Measurements from ENCODE around the gene MT1E. TPM values are rescaled to one million over a fixed set of nuclear protein-coding genes. Genes with fewer than 3 reads are reported as not detected.

MT1E gene
- total and polyA plus RNA-seq, 12 donors, result 105 to 1,395 (median 413) TPM

DNA sequence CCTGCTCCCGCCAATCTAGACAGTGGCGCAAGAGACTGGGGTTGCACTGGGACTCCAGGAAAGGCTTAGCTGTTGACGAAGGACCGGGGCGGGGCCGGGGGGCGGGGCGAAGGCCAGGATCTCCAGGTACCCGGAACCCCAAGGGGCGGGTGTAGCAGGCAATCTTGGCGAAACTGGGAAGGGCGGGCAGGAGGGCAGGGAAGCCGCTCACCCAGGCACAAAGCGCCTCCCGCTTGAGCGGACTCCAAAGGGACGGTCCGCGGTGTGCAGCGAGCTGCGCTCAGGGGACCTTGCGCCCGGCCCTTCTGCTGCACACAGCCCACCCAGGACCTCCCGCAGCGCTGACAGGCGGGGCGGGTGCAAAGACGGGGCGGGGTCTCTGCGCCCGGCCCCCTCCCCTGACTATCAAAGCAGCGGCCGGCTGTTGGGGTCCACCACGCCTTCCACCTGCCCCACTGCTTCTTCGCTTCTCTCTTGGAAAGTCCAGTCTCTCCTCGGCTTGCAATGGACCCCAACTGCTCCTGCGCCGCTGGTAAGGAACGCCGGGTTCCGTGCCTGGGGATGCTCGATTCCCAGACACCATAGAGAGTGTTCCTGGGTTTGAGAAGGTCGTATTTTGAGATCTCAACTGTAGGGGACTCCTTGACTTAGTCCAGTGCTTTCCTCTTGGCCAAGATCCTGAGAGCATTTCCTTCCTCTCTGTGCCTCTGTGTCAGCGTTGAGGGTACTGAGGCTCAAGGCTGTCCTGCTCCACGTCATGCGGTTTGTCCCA is 32.2 kb downstream of the MT1E start, which contains the start of gene MT1F:
TSS of gene MT1F (plus strand) at position 405 of the 772 bp plus-strand sequence. CDS start at position 505, 100 bp downstream.
- 0 to 1% (median 0%) methylated on average over 12 to 46 of the region's 46 CpGs for WGBS, 4 donors
- DNase-seq, result peak; percentile 91 to 98 (median 96)
- H3K27me3 ChIP-seq, result no peaks in the 10 kb centered on the region
- H3K4me1 ChIP-seq (replicated peaks in 1 of 2), result peaks cover 3 to 15% of the 10 kb centered on the region in 2 donors
- intact Hi-C loops (cut with DNase I), result no loop called here
- no peaks in the 10 kb centered on the region for H3K36me3 ChIP-seq (replicated peaks in 1 of 2)
- H3K4me3 ChIP-seq, result peak within 1 kb of the TSS in 2 of 4 donors; percentile 18 to 79
- peak within 1 kb of the TSS; percentile 27 to 96 (median 60) for H3K27ac ChIP-seq
- H3K9me3 ChIP-seq (replicated peaks in 1 of 3), result no peaks in the 10 kb centered on the region
- TF ChIP-seq POLR2A (IDR thresholded peaks at IDR 0.05), result peak; percentile 17 to 65
- no peak for TF ChIP-seq CTCF (IDR thresholded peaks at IDR 0.05)

DNA sequence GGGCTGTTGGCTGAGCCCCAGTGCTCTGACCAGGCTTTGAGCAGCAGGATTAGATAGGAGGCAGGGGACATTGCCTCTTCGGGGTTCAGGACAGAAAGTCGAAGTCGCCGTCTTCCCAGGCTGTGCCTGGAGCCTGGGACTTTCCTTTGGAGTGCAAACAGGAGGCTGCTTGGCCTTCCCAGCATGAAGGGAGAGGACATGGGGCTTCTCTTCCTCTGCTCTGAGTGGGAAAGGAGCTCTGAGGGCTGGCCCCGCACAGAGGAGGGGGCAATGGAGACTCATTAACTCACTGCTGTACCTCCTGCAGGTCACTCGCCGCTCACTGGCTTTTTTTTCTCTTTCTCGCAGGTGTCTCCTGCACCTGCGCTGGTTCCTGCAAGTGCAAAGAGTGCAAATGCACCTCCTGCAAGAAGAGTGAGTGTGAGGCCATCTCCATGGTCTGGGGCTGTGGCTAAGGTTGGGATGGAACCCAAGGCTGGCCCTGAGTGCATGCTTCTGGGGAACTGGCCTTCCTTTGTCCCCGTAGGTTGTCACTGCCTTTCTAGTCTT is 32.8 kb downstream of the MT1E start:
- no peaks in the 10 kb centered on the region for H3K27me3 ChIP-seq
- intact Hi-C loops (cut with DNase I), result no loop called here
- no peaks in the 10 kb centered on the region for H3K36me3 ChIP-seq (replicated peaks in 1 of 2)
- H3K27ac ChIP-seq, result peak overlapping the region in 3 of 5 donors; percentile 60 to 96 (median 83)
- H3K9me3 ChIP-seq (replicated peaks in 1 of 3), result no peaks in the 10 kb centered on the region
- H3K4me3 ChIP-seq, result peak overlapping the region in 1 of 4 donors; percentile 79
- TF ChIP-seq POLR2A (IDR thresholded peaks at IDR 0.05), result no peak
- no peak for TF ChIP-seq CTCF (IDR thresholded peaks at IDR 0.05)
- peaks cover 3 to 15% of the 10 kb centered on the region in 2 donors for H3K4me1 ChIP-seq (replicated peaks in 1 of 2)
- WGBS, 4 donors, result 45 to 50% (median 47%) methylated on average over 6 to 10 of the region's 10 CpGs
- no peak for DNase-seq

DNA sequence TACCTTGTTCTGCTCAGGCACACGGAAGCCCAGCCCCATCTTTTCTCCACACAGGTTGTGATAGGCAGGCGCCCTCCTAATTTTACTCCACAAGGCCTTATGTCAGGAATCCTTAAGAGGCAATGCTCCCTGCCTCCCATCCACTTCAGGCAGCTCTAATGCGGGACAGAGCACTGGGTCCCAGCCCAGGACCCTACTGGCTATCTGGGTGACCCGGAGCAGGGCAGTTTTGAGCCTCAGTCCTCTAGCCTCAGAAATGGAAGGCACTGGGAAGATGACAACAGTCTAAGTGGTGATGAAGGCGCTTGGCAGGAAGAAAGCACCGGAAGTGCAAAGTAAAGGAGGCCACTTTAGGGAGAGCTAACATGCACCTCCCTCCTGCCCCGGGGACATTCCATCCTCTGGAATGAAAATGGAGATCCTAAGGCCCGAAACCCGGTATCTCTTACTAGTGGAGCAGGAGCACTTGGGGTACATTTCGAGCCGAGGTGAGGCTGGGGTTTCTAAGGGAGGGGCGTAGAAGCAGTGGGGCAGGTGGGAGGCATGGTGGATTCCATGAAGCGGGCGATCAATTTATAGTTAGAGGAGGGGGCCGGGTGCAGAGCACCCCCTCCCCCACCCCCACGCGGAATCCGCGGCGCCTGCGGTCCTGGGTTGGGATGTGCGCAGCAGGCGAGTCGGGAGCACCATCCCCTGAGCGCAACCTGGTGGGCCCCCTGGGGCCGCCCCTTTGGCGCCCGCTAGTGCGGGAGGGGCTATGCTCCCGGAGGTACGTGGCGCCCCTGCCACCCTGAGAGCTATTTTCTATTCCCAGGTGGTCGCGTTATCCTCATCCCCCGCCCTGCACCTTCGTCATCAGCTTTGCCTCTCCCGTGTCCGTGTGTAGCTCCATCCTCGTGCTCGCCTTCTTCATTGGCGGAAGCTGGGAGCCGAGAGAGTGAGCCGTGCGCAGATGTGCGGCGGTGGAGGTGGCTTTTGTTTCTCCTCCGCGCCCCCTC is 37.1 kb downstream of the MT1E start:
- 24 to 38% (median 29%) methylated on average over 23 to 48 of the region's 48 CpGs for WGBS, 4 donors
- no peak for TF ChIP-seq CTCF (IDR thresholded peaks at IDR 0.05)
- no peak for TF ChIP-seq POLR2A (IDR thresholded peaks at IDR 0.05)
- Histone ChIP-seq H3K4me3 (no peak overlapping the region), H3K27ac (no peak overlapping the region), H3K4me1 (replicated peaks in 1 of 2) (peaks cover 3 to 9% of the 10 kb centered on the region in 2 donors), H3K9me3 (replicated peaks in 1 of 3) (no peaks in the 10 kb centered on the region), H3K27me3 (no peaks in the 10 kb centered on the region), H3K36me3 (replicated peaks in 1 of 2) (no peaks in the 10 kb centered on the region)
- intact Hi-C loops (cut with DNase I), result no loop called here
- DNase-seq, result no peak

Measured in adrenal gland (tissue), 12 donors.